AG09309 (cell line): ENCODE measurements around the gene PRELID2.

Experiments
- DNase-seq: peaks from one replicate; pipeline ENCODE4 v3.0.0-alpha.2; 2010; ENCODE audit warnings: low read depth
- H3K4me3 ChIP-seq: 2 replicates; pipeline ENCODE4 v1.5.1; 2011; ENCODE audit warnings: mild to moderate bottlenecking, low read depth, low read length, moderate library complexity; ENCODE audit not compliant: control insufficient read depth
- TF ChIP-seq, protein P1 (sequence below): IDR thresholded peaks from 2 replicates; pipeline ENCODE4 v1.5.1; 2011; ENCODE audit warnings: mild to moderate bottlenecking, low read depth, low read length, inconsistent platforms; ENCODE audit not compliant: insufficient read depth, control insufficient read depth; ENCODE audit errors: missing control alignments

PRELID2 gene

DNA sequence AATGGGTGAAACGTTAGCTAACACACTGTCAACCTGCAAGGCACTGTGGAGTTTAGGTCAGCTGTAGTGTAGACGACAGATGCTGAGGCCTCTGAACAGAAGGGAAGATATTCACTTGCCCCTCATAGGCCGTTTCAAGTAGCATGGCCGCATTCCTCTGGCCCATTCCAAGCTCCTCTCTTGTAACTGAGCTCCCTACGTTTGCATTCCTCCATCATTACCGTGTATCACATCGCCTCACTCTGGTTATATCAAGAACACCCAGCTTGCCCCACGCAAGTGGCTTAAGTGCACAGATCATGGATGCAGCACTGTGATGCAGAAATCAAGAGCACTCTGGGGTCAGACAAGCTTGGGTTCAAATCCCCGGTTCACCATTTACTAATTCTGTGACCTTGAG, 43.3 kb downstream of the PRELID2 start:
- H3K4me3 ChIP-seq: no peak overlapping the region
- no peak for DNase-seq
- TF ChIP-seq, protein P1, sequence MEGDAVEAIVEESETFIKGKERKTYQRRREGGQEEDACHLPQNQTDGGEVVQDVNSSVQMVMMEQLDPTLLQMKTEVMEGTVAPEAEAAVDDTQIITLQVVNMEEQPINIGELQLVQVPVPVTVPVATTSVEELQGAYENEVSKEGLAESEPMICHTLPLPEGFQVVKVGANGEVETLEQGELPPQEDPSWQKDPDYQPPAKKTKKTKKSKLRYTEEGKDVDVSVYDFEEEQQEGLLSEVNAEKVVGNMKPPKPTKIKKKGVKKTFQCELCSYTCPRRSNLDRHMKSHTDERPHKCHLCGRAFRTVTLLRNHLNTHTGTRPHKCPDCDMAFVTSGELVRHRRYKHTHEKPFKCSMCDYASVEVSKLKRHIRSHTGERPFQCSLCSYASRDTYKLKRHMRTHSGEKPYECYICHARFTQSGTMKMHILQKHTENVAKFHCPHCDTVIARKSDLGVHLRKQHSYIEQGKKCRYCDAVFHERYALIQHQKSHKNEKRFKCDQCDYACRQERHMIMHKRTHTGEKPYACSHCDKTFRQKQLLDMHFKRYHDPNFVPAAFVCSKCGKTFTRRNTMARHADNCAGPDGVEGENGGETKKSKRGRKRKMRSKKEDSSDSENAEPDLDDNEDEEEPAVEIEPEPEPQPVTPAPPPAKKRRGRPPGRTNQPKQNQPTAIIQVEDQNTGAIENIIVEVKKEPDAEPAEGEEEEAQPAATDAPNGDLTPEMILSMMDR: no peak

- no peak for DNase-seq
- TF ChIP-seq, protein P1: no peak
- no peak overlapping the region for H3K4me3 ChIP-seq
These were observed 47.1 kb downstream of the PRELID2 start for GRCh38 chr5:145787996-145788395.

- DNase-seq: no peak
- H3K4me3 ChIP-seq: no peak overlapping the region
- TF ChIP-seq, protein P1: no peak
These were observed 47.6 kb downstream of the PRELID2 start for GRCh38 chr5:145787507-145787906.

- no peak for DNase-seq
- H3K4me3 ChIP-seq: no peak overlapping the region
These were observed 48.1 kb downstream of the PRELID2 start for GRCh38 chr5:145787001-145787400.

GRCh38 chr5:145780982-145781381, 54.2 kb downstream of the PRELID2 start:
- no peak for DNase-seq
- H3K4me3 ChIP-seq: no peak overlapping the region
- TF ChIP-seq, protein P1: no peak

More at GRCh38 chr5:145787001-145787400, 48.1 kb downstream of the PRELID2 start:
- TF ChIP-seq, protein P1: no peak

DNA sequence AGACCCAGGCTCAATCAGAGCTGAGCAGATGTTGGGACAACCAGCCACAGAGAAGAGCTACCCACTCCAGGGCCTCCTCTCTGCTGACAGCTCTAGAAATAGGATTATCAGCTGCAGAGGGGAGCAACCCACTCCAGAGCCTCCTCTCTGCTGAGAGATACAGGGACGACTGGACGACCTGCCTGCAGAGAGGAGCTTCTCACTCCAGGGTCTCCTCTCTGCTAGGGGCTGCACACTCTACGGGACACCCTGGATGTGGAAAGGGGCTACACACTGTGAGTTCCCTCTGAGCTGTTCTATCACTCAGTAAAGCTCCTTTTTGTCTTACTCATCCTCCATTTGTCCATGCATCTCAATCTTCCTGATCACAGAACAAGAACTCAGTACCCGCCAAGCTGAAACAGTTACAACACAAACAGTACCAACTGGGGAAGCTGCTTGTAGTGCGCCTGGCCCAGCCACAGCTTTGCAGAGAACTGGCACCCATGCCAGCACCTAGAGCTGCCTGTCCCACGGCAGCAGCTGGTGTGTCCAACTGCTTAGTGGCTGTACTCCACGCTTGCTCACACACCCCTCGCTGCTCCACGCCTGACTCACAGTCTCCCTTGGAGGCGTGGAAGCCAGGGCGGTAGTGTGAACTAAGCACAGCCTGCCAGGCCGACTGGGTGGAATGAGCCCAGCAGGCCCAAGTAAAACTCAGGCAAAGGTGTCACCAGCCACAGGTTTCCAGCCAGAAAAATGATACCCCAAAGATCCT, 56.8 kb downstream of the PRELID2 start:
- TF ChIP-seq, protein P1: no peak
- DNase-seq: no peak
- H3K4me3 ChIP-seq: no peak overlapping the region
